A549 (cell line): Measurements from ENCODE around the gene THADA. TPM values are rescaled to one million over a fixed set of nuclear protein-coding genes. Genes with fewer than 3 reads are reported as not detected.
A peak's percentile ranks its signal among the peaks of the same experiment; 100 is the strongest.

Source experiments
- ATAC-seq, 2 experiments: fragments of 200-7000 bp in 1 of 2; fragments of >200 bp in 1 of 2; cut with Nextera tagmentation in 1 of 2; cut with Tn5 transposase in 1 of 2; 3 replicates each; pipeline versions ENCODE4 v1.8.0 to v1.9.1; 2018 to 2020; ENCODE audit warnings: mild to moderate bottlenecking in 1 of 2, moderate library complexity in 1 of 2
- CTCF ChIA-PET: fragments of 300-600 bp; sonication (Branson Sonifier 250); formaldehyde crosslinking; extraction: SDS; loops from one replicate; lab custom pipeline; 2021; ENCODE audit warnings: antibody characterized with exemption, inconsistent platforms; lab: Yijun Ruan, JAX
- POLR2A ChIA-PET: fragments of 350-600 bp; formaldehyde crosslinking; extraction: SDS; loops from one replicate; lab custom pipeline; 2021; ENCODE audit warnings: antibody characterized with exemption, inconsistent platforms; lab: Yijun Ruan, JAX
- DNase-seq, 2 experiments: peaks; one replicate each; pipeline versions ENCODE4 v3.0.0 to v3.0.0-alpha.2; 2011 to 2016; ENCODE audit warnings: low read depth in 1 of 2, low spot score in 1 of 2
- FAIRE-seq: peaks from 2 replicates; lab custom pipeline; 2011; peaks lifted over from hg19 to GRCh38; lab: Jason Lieb, UNC
- H3K27ac ChIP-seq, 2 experiments: fragments of >200 bp; sonication (Bioruptor Twin); formaldehyde crosslinking; 3 replicates each; pipeline ENCODE4 v1.5.1; 2016 to 2017
- H3K4me1 ChIP-seq: fragments of >200 bp; sonication (Bioruptor Twin); formaldehyde crosslinking; 3 replicates; pipeline ENCODE4 v1.6.1; 2016
- H3K4me2 ChIP-seq: fragments of >200 bp; sonication (Bioruptor Twin); formaldehyde crosslinking; 3 replicates; pipeline ENCODE4 v1.6.1; 2016
- H3K4me3 ChIP-seq: fragments of >200 bp; sonication (Bioruptor Twin); formaldehyde crosslinking; 3 replicates; pipeline ENCODE4 v1.5.1; 2016
- H3K9me3 ChIP-seq: fragments of >200 bp; sonication (Bioruptor Twin); formaldehyde crosslinking; 3 replicates; pipeline ENCODE4 v1.6.1; 2016
- BHLHE40 ChIP-seq: IDR thresholded peaks from 2 replicates; pipeline ENCODE4 v1.6.1; 2012; ENCODE audit warnings: low read depth, low read length, inconsistent platforms
- CBX8 ChIP-seq: fragments of 200-600 bp; sonication (generic); IDR thresholded peaks from 2 replicates; pipeline ENCODE4 v1.6.1; 2016
- CHD2 ChIP-seq: fragments of 150-350 bp; IDR thresholded peaks from 2 replicates; pipeline ENCODE4 v1.6.1; 2014; ENCODE audit warnings: low read length; ENCODE audit not compliant: partially characterized antibody
- EHF ChIP-seq: fragments of 250-450 bp; sonication (Bioruptor Pico); IDR thresholded peaks from 2 replicates; pipeline ENCODE4 v1.5.0; 2020; ENCODE audit warnings: mild to moderate bottlenecking
- EP300 ChIP-seq, 2 experiments: fragments of >200 bp; sonication (Bioruptor Twin); formaldehyde crosslinking; IDR thresholded peaks; 2 replicates in 1 of 2; 3 replicates in 1 of 2; pipeline ENCODE4 v1.6.1; 2016 to 2017
- FOSB ChIP-seq: fragments of 250-450 bp; sonication (Bioruptor Pico); IDR thresholded peaks from 2 replicates; pipeline ENCODE4 v1.5.0; 2020; ENCODE audit warnings: mild to moderate bottlenecking, moderate library complexity
- FOSL2 ChIP-seq, 2 experiments: fragments of 450-650 bp in 1 of 2; fragments of >200 bp in 1 of 2; sonication (Bioruptor Twin) in 1 of 2; formaldehyde crosslinking; IDR thresholded peaks; 2 replicates each; pipeline versions ENCODE4 v1.5.0 to v1.6.1; 2016 to 2020; ENCODE audit warnings: mild to moderate bottlenecking in 1 of 2, moderate library complexity in 1 of 2
- GATA3 ChIP-seq: IDR thresholded peaks from 2 replicates; pipeline ENCODE4 v1.6.1; 2012; ENCODE audit warnings: borderline replicate concordance
- HEYL ChIP-seq: fragments of 250-450 bp; sonication (Bioruptor Pico); IDR thresholded peaks from 2 replicates; pipeline ENCODE4 v1.8.0; 2021; ENCODE audit warnings: mild to moderate bottlenecking, moderate library complexity
- HOXA7 ChIP-seq: fragments of 250-450 bp; sonication (Bioruptor Pico); IDR thresholded peaks from 2 replicates; pipeline ENCODE4 v1.5.0; 2020; ENCODE audit warnings: mild to moderate bottlenecking, moderate library complexity
- HOXB5 ChIP-seq: fragments of 250-450 bp; sonication (Bioruptor Pico); IDR thresholded peaks from 2 replicates; pipeline ENCODE4 v1.5.0; 2020; ENCODE audit warnings: mild to moderate bottlenecking, moderate library complexity
- JUN ChIP-seq, 2 experiments: fragments of >200 bp; sonication (Bioruptor Twin); formaldehyde crosslinking; IDR thresholded peaks; 2 replicates in 1 of 2; 3 replicates in 1 of 2; pipeline ENCODE4 v1.6.1; 2016 to 2017
- JUNB ChIP-seq: fragments of >200 bp; sonication (Bioruptor Twin); formaldehyde crosslinking; IDR thresholded peaks from 2 replicates; pipeline ENCODE4 v1.6.1; 2016
- KDM1A ChIP-seq: fragments of 200-600 bp; sonication (generic); IDR thresholded peaks from 2 replicates; pipeline ENCODE4 v1.6.1; 2016; ENCODE audit warnings: low read depth, mild to moderate bottlenecking
- KDM5A ChIP-seq: fragments of 200-600 bp; sonication (generic); IDR thresholded peaks from 2 replicates; pipeline ENCODE4 v1.6.1; 2016; ENCODE audit warnings: antibody characterized with exemption, mild to moderate bottlenecking
- NPAS2 ChIP-seq: fragments of 250-450 bp; sonication (Bioruptor Pico); IDR thresholded peaks from 2 replicates; pipeline ENCODE4 v1.8.0; 2022; ENCODE audit warnings: mild to moderate bottlenecking, moderate library complexity, borderline replicate concordance
- POLR2A ChIP-seq: IDR thresholded peaks from 2 replicates; pipeline ENCODE4 v1.6.1; 2012; ENCODE audit warnings: mild to moderate bottlenecking, low read length
- RARB ChIP-seq: fragments of 250-450 bp; sonication (Bioruptor Pico); IDR thresholded peaks from 2 replicates; pipeline ENCODE4 v1.8.0; 2021; ENCODE audit warnings: mild to moderate bottlenecking, moderate library complexity
- RFX5 ChIP-seq: fragments of 450-650 bp; IDR thresholded peaks from 2 replicates; pipeline ENCODE4 v1.7.1; 2014; ENCODE audit warnings: antibody characterized with exemption, mild to moderate bottlenecking, moderate library complexity
- RNF2 ChIP-seq: fragments of 200-600 bp; sonication (generic); IDR thresholded peaks from 2 replicates; pipeline ENCODE4 v1.6.1; 2016; ENCODE audit warnings: low read depth, mild to moderate bottlenecking, antibody characterized with exemption, moderate library complexity, borderline replicate concordance
- SMC3 ChIP-seq: fragments of >200 bp; sonication (Bioruptor Twin); formaldehyde crosslinking; IDR thresholded peaks from 3 replicates; pipeline ENCODE4 v1.6.1; 2018; ENCODE audit warnings: inconsistent platforms
- WGBS: methylation state at CpG from one replicate; pipeline ENCODE4 v1.1.6; 2017; ENCODE audit errors: missing lambda C conversion rate; 5-methylcytosine and 5-hydroxymethylcytosine counted together
- polyA plus RNA-seq, 4 experiments: library from polyadenylated mRNA; depleted of rRNA in 3 of 4; stranded (reverse); fragments of >200 nt; fragmentation: RNase III in 1 of 4; extraction: RNeasy Plus Mini Kit Qiagen cat#74134 plus additional on column Dnase treatment in 1 of 4; gene quantifications; 2 replicates in 3 of 4; 3 replicates in 1 of 4; pipeline ENCODE4 v1.2.3, GENCODE V29; 2011 to 2017
- TF ChIP-seq, protein P1 (sequence below): fragments of 250-450 bp; sonication (Bioruptor Pico); IDR thresholded peaks from 2 replicates; pipeline ENCODE4 v1.5.0; 2021; ENCODE audit warnings: mild to moderate bottlenecking, moderate library complexity, borderline replicate concordance
- TF ChIP-seq, protein P2 (sequence below): fragments of >200 bp; sonication (Bioruptor Twin); formaldehyde crosslinking; IDR thresholded peaks from 3 replicates; pipeline ENCODE4 v1.6.1; 2016
- TF ChIP-seq, protein P3 (sequence below): fragments of >200 bp; sonication (Bioruptor Twin); formaldehyde crosslinking; IDR thresholded peaks from 3 replicates; pipeline ENCODE4 v1.5.1; 2016
- TF ChIP-seq, protein P4 (sequence below): fragments of >200 bp; sonication (Bioruptor Twin); formaldehyde crosslinking; IDR thresholded peaks from 2 replicates; pipeline ENCODE4 v1.6.1; 2016

The THADA gene
- polyA plus RNA-seq, 2 of the 4 experiments (the other 2 are of a cell fraction), result 21.8 to 37.9 TPM

DNA sequence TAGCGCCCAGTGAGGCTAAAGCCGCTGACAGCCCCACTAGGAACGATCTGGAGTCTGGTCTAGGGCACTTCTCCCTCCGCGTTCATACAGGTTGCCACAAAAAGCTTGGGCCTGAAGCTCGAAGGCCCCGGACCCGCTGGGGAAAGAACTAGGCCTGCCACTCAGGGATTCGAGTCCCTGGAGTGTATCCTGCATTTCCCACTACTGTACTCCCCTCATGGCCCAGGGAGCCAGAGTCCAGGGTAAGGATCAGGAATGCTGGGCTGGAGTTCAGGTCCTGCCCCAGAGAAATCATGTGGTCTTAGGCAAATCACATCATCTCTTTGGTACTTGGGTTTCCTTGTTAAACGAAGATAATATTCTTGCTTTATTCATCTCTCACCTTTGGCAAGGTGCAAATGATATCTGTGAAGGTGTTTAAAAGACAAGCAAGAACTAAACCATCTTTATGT lies 368.0 kb downstream of the THADA start:
- POLR2A ChIA-PET, result interaction anchor here (0.8 to 2.3 kb wide), 12 partner anchors 48 to 418 kb away, joined by 3 to 24 read pairs (median 9); partner anchors contain the start of gene THADA

DNA sequence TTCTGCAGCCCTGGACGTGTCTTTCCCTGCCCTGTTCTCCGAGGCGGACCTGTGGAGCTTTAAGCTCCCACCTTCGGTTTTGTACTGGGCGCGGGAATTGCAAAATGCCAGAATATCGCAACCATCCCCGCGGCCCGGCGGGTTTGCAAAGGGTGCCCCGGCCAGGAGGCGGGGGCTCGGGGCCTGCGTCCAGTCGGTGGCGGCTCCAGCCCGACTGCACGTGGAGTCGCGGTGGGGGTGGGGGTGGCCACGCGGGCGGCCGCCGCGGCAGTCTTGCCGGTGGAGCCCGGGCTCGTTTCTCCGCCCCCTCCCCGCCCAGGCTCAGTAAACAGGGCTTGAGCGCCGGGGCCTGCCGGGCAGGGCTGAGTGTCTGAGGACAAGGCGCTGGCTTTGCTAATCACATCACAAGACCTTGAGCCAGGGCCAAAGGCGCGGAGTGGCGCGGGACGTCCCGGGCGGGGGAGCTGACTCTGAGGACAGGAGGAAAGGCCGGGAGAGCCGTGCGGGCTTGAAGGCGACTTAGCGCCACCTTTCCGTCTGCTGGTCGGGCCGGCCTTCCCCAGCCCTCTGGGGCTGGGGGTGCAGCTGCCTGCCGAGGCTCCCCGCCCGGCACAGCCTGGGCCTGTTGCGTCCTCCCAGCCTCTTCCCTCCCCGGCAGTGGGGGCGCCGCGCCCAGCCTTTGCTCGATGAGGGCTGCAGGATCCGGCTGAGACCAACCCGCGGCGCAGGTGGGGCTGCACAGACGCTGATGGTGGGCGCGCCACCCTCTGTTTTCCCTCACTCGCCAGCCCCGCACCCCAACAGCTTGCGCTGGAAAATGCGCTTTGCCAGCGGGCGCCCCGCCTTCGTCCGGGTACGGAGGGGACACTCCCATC lies 368.6 kb downstream of the THADA start:
- under 1% methylated on average over 52 of the region's 77 CpGs for WGBS
- ATAC-seq (peak; percentile 55 to 75), FAIRE-seq (no peak), DNase-seq (peak; percentile 87 to 92)
- POLR2A ChIA-PET, result interaction anchor here (0.6 to 2.3 kb wide), 46 partner anchors 9 to 749 kb away, joined by 3 to 24 read pairs (median 5); partner anchors contain the start of gene THADA
- CTCF ChIA-PET, result interaction anchor here (0.5 to 7.7 kb wide), 54 partner anchors 12 to 447 kb away, joined by 3 to 253 read pairs (median 4); no protein-coding TSS in a partner anchor
- Histone ChIP-seq H3K27ac (peak overlapping the region; percentile 89 to 98), H3K4me3 (peak overlapping the region; percentile 86), H3K9me3 (no peaks in the 10 kb centered on the region), H3K4me1 (peaks cover 35% of the 10 kb centered on the region), H3K4me2 (peak overlapping the region; percentile 89)
- no peak for TF ChIP-seq EHF (CRISPR knock-in tag)
- no peak for TF ChIP-seq GATA3
- TF ChIP-seq JUNB, result 0 out of 2 replicates have a peak, but pooled peaks have one; percentile 15
- peak; percentile 3 to 51; a peak in 1 of 5 replicates for TF ChIP-seq JUN (IDR thresholded peaks at IDR 0.05)
- TF ChIP-seq CHD2, result no peak
- no peak; a peak in 1 of 5 replicates for TF ChIP-seq EP300 (IDR thresholded peaks at IDR 0.05)
- TF ChIP-seq, protein P1, sequence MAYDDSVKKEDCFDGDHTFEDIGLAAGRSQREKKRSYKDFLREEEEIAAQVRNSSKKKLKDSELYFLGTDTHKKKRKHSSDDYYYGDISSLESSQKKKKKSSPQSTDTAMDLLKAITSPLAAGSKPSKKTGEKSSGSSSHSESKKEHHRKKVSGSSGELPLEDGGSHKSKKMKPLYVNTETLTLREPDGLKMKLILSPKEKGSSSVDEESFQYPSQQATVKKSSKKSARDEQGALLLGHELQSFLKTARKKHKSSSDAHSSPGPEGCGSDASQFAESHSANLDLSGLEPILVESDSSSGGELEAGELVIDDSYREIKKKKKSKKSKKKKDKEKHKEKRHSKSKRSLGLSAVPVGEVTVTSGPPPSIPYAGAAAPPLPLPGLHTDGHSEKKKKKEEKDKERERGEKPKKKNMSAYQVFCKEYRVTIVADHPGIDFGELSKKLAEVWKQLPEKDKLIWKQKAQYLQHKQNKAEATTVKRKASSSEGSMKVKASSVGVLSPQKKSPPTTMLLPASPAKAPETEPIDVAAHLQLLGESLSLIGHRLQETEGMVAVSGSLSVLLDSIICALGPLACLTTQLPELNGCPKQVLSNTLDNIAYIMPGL (CRISPR knock-in tag), result no peak
- no peak for TF ChIP-seq KDM1A
- TF ChIP-seq, protein P2, sequence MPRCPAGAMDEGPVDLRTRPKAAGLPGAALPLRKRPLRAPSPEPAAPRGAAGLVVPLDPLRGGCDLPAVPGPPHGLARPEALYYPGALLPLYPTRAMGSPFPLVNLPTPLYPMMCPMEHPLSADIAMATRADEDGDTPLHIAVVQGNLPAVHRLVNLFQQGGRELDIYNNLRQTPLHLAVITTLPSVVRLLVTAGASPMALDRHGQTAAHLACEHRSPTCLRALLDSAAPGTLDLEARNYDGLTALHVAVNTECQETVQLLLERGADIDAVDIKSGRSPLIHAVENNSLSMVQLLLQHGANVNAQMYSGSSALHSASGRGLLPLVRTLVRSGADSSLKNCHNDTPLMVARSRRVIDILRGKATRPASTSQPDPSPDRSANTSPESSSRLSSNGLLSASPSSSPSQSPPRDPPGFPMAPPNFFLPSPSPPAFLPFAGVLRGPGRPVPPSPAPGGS, result no peak; the same call in 2 of the 3 replicates
- TF ChIP-seq NPAS2, result peak; percentile 63; the same call in 1 of the 2 replicates
- TF ChIP-seq HOXB5 (CRISPR knock-in tag), result 0 out of 2 replicates have a peak, but pooled peaks have one; percentile 33
- no peak for TF ChIP-seq CBX8

More for the DNA sequence above, 368.0 kb downstream of the THADA start:
- DNase-seq (peak in 1 of 2 experiments; percentile 89), FAIRE-seq (no peak), ATAC-seq (peak; percentile 0 to 1; a peak in 2 of 6 replicates)
- H3K9me3 ChIP-seq, result no peaks in the 10 kb centered on the region
- peaks cover 29% of the 10 kb centered on the region for H3K4me1 ChIP-seq
- H3K4me3 ChIP-seq, result peak overlapping the region; percentile 86
- WGBS, result 14% methylated on average over 10 of the region's 10 CpGs
- H3K27ac ChIP-seq, result peak overlapping the region; percentile 89 to 98
- CTCF ChIA-PET, result interaction anchor here (0.5 to 7.7 kb wide), 52 partner anchors 12 to 448 kb away, joined by 3 to 253 read pairs (median 5); no protein-coding TSS in a partner anchor
- peak overlapping the region; percentile 89 for H3K4me2 ChIP-seq
- TF ChIP-seq BHLHE40 (no peak), RFX5 (no peak), FOSB (no peak), KDM5A (no peak), KDM1A (no peak), HEYL (CRISPR knock-in tag) (no peak), FOSL2 (IDR thresholded peaks at IDR 0.05) (no peak), FOSL2 (CRISPR knock-in tag; IDR thresholded peaks at IDR 0.05) (no peak), GATA3 (no peak), JUN (IDR thresholded peaks at IDR 0.05) (no peak), SMC3 (no peak), HOXB5 (CRISPR knock-in tag) (no peak), HOXA7 (CRISPR knock-in tag) (no peak), POLR2A (no peak), RARB (CRISPR knock-in tag) (no peak), RNF2 (no peak)
- TF ChIP-seq, protein P2, result no peak
- TF ChIP-seq, protein P3, sequence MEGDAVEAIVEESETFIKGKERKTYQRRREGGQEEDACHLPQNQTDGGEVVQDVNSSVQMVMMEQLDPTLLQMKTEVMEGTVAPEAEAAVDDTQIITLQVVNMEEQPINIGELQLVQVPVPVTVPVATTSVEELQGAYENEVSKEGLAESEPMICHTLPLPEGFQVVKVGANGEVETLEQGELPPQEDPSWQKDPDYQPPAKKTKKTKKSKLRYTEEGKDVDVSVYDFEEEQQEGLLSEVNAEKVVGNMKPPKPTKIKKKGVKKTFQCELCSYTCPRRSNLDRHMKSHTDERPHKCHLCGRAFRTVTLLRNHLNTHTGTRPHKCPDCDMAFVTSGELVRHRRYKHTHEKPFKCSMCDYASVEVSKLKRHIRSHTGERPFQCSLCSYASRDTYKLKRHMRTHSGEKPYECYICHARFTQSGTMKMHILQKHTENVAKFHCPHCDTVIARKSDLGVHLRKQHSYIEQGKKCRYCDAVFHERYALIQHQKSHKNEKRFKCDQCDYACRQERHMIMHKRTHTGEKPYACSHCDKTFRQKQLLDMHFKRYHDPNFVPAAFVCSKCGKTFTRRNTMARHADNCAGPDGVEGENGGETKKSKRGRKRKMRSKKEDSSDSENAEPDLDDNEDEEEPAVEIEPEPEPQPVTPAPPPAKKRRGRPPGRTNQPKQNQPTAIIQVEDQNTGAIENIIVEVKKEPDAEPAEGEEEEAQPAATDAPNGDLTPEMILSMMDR, result no peak
- TF ChIP-seq, protein P1 (CRISPR knock-in tag), result no peak
- TF ChIP-seq, protein P4, sequence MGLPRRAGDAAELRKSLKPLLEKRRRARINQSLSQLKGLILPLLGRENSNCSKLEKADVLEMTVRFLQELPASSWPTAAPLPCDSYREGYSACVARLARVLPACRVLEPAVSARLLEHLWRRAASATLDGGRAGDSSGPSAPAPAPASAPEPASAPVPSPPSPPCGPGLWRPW, result no peak
